T follicular helper cell (primary cell): ENCODE data around the gene TRIM38.
"Not testable (repeated sequence)": the region's sequence is repeated elsewhere in the genome, so short reads cannot be mapped to it uniquely, and the experiment has no call there.

Experiments used
- DNase-seq: peaks from one replicate; pipeline ENCODE4 v3.0.0-alpha.2; 2020; ENCODE audit warnings: low read depth

Gene TRIM38

GRCh38 chr6:25942561-25943147 is 19.9 kb upstream of the TRIM38 start:
- DNase-seq: no peak

- no peak for DNase-seq
Measured at GRCh38 chr6:25943887-25944286, 18.7 kb upstream of the TRIM38 start.

- DNase-seq: no peak
Measured at GRCh38 chr6:25944688-25945574, 17.7 kb upstream of the TRIM38 start.

DNA sequence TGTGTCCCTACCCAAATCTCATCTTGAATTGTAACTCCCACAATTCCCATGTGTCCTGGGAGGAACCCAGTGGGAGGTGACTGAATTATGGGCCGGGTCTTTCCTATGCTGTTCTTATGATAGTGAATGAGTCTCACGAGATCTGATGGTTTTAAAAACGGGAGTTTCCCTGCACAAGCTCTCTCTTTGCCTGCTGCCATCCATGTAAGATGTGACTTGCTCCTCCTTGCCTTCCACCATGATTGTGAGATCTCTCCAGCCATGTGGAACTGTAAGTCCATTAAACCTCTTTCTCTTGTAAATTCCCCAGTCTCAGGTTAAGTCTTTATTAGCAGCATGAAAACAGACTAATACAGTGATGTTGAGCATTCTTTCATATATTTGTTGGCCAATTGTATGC is 16.9 kb upstream of the TRIM38 start:
- not testable (repeated sequence) for DNase-seq

DNA sequence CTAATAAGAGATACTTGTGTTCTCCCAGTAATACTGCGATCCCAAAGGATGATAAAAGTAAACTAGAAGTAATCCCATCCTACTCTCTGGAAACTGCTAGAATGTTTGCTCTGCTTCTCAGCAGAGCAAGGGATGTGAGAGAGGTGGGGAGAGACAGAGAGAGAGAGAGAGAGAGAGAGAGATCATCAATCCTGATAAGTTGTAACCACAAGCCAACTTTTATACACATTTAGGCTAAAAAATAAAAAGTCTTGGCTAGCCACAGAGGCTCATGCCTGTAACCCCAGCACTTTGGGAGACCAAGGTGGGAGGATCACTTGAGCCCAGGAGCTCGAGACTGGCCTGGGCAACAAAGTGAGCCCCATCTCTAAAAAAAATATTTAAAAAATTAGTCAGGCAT is 16.0 kb upstream of the TRIM38 start:
- no peak for DNase-seq

GRCh38 chr6:25947492-25947891 is 15.1 kb upstream of the TRIM38 start:
- DNase-seq: not testable (repeated sequence)

GRCh38 chr6:25949695-25950094 is 12.9 kb upstream of the TRIM38 start:
- DNase-seq: no peak

DNA sequence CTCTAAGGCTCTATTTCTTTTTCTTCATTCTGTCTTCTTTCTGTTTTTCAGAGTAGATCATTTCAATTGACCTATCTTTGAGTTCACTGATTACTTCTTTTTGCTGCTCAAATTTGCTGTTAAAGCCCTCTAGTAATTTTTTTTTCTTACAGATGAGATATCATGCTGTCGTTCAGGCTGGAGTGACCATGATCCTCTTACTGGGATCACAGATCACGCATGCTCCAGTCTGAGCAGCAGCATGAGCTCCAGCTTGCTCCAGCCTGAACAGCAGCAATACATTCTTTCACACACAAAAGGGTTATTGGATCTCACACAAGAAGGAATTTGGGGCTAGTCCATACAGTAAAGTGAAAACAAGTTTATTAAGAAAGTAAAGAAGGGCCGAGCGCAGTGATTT is 12.3 kb upstream of the TRIM38 start:
- no peak for DNase-seq

GRCh38 chr6:25951296-25952032 is 11.1 kb upstream of the TRIM38 start:
- no peak for DNase-seq

DNA sequence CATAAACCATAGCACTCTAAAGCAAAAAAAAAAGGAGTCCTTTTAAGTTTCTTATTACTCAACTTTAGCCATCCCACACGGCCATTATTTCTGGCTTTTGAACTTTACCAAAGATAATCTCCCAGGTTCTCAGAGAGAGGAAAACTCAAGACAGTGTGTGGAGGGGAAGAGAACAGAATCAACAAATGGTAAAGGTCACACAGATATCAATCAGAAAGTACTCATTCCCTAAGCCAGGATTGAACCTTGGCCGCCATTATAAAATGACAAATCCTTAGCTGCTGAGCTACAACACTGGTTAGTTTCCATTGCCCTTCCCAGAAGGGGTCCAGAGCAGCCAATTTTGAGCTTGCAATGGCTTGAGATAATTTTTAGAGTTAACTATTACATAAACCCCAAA is 10.1 kb upstream of the TRIM38 start:
- no peak for DNase-seq

- no peak for DNase-seq
Measured at GRCh38 chr6:25953733-25954132, 8.9 kb upstream of the TRIM38 start.

- no peak for DNase-seq
Measured at GRCh38 chr6:25954756-25955155, 7.8 kb upstream of the TRIM38 start.

DNA sequence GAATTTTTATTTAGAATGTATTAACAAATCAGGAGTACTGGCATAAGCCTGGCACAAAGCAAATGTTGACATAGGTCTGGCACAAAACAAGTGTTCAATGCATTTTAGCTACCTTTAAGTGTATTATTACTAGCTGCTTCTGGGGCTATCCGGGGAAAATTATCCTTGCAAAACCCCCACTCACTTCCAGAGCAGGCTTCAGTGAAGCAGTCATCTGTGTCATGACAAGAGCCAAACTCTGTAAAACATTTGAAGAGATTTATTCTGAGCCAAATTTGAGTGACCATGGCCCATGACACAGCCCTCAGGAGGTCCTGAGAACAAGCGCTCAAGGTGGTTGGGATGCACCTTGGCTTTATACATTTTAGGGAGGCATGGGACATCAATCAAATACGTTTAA is 6.4 kb upstream of the TRIM38 start:
- no peak for DNase-seq

DNA sequence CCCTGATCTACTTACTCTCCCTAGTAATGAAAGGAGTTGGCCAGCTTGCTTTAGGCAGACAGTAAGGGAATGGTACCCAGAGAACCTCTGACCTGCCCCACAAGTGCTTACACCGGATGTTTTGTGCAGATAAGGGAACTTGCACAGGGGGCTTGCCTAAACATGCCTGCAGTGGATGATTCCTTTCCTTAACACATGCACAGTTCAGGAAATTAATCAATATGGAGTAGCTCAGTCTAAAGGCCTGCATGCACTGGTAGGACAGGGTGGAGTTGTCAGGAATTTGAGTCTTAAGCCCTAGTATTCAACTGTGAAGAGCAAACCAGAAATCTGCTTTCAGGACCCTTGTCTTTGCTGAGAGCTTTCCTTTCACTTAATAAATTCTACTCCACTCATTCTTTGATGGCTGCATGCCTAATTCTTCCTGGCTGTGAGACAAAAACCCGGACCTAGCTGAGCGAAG is 3.9 kb upstream of the TRIM38 start:
- no peak for DNase-seq

GRCh38 chr6:25959890-25960536 is 2.6 kb upstream of the TRIM38 start:
- DNase-seq: no peak

DNA sequence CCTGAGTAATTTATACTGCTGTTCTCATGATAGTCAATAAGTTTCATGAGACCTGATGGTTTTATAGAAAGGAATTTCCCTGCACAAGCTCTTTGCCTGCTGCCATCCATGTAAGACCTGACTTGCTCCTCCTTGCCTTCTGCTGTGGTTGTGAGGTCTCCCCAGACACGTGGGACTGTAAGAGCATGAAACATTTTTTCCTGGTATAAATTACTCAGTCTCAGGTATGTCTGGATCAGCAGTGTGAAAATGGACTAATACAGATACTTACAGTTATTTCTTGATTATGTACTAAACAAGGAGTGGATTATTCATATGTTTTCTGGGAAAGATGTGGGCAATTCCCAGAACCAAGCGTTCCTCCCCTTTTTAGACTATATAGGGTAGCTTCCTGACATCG is 1.9 kb upstream of the TRIM38 start:
- no peak for DNase-seq

GRCh38 chr6:25961619-25962148 is 918 bp upstream of the TRIM38 start:
- DNase-seq: no peak

DNA sequence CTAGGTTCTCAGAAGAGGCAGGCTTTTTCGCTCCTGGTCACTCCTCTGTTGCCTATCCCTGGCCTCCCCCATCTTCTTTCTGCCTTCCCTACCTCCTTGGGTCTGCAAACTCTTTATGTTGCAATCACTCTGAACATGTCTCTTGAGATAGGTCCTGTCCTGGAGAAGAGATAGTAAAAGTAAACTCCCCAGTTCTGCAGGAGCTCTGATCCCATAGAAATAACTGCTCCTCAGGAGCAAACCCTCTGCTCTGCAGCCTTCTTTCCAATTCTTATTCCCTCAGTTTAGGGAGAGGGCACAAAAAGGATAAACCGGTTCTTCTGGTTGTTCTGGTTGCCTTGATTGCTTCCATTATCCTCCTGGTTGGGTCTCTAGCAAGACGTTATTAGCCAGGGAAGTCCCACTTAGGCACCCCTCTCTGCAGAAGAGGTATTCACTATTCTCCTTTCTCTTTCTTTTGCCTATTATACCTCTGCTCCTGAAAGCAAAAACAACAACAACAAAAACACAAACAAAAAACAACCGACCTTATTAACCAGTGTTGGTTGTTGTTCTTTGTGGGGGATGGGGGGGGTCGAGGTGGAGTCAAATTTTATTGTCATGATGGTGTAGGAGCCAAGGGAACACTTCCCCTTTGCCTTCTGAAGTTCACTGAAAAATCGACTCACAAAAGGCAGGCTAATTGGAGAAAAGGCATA is 973 bp downstream of the TRIM38 start:
- no peak for DNase-seq

GRCh38 chr6:25965058-25965457 is 2.5 kb downstream of the TRIM38 start:
- DNase-seq: no peak

GRCh38 chr6:25966711-25967110 is 4.1 kb downstream of the TRIM38 start:
- no peak for DNase-seq

DNA sequence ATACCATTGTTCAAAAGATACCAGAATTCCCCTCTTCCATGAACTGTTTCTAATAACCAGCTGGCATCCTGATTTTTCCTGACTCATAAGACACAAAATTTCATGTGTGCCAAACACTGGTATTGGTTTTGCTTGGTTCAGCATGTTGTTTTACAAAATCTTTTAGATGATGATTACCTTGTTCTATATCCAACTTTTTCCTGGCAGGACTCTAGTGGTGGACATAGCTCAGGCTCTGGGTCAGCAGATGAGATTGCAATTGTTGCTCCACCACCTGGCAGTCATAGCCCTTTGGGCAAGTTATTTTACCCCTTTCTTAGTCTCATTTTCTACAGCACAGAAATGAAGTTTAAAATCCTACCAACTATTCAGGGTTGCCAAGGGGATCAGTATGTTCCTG is 6.2 kb downstream of the TRIM38 start:
- no peak for DNase-seq
